Measurements from ENCODE around the gene CYP3A4.
"Not testable (repeated sequence)": the region's sequence is repeated elsewhere in the genome, so short reads cannot be mapped to it uniquely, and the experiment has no call there.

The CYP3A4 gene

GRCh38 chr7:99820408-99821027, 36.5 kb upstream of the CYP3A4 start:
- H3K36me3 ChIP-seq (ENCODE audit: insufficient read depth, low read length) = no peaks in the 10 kb centered on the region
- no peak overlapping the region for H3K4me3 ChIP-seq (ENCODE audit: low read length)
- H3K9ac ChIP-seq (ENCODE audit: low read depth, low read length) = no peak overlapping the region
- H3K4me1 ChIP-seq (ENCODE audit: insufficient read depth, low read length) = no peaks in the 10 kb centered on the region
- H3K27me3 ChIP-seq (ENCODE audit: insufficient read depth, low read length) = no peaks in the 10 kb centered on the region
- WGBS = 93% methylated on average over 2 of the region's 2 CpGs
- no peak overlapping the region for H3K27ac ChIP-seq (ENCODE audit: low read depth, low read length)
- H3K9me3 ChIP-seq (ENCODE audit: insufficient read depth, low read depth, low read length) = peaks cover 4% of the 10 kb centered on the region; the same call in 1 of the 2 replicates

- no peak overlapping the region for H3K9ac ChIP-seq (ENCODE audit: low read depth, low read length)
- H3K4me3 ChIP-seq (ENCODE audit: low read length) = no peak overlapping the region
- no peaks in the 10 kb centered on the region for H3K36me3 ChIP-seq (ENCODE audit: insufficient read depth, low read length)
- H3K9me3 ChIP-seq (ENCODE audit: insufficient read depth, low read depth, low read length) = peaks cover 12% of the 10 kb centered on the region; the same call in 1 of the 2 replicates
- WGBS = 98% methylated on average over 5 of the region's 5 CpGs
- H3K27me3 ChIP-seq (ENCODE audit: insufficient read depth, low read length) = no peaks in the 10 kb centered on the region
- no peaks in the 10 kb centered on the region for H3K4me1 ChIP-seq (ENCODE audit: insufficient read depth, low read length)
- H3K27ac ChIP-seq (ENCODE audit: low read depth, low read length) = no peak overlapping the region
These were observed 24.8 kb upstream of the CYP3A4 start for GRCh38 chr7:99808766-99809165.

GRCh38 chr7:99806839-99807478, 23.0 kb upstream of the CYP3A4 start:
- Histone ChIP-seq H3K27ac (ENCODE audit: low read depth, low read length) (no peak overlapping the region), H3K9me3 (ENCODE audit: insufficient read depth, low read depth, low read length) (peaks cover 17% of the 10 kb centered on the region), H3K4me1 (ENCODE audit: insufficient read depth, low read length) (no peaks in the 10 kb centered on the region), H3K9ac (ENCODE audit: low read depth, low read length) (no peak overlapping the region), H3K4me3 (ENCODE audit: low read length) (no peak overlapping the region), H3K36me3 (ENCODE audit: insufficient read depth, low read length) (no peaks in the 10 kb centered on the region), H3K27me3 (ENCODE audit: insufficient read depth, low read length) (no peaks in the 10 kb centered on the region)
- WGBS = 98% methylated on average over 3 of the region's 3 CpGs

- no peaks in the 10 kb centered on the region for H3K36me3 ChIP-seq (ENCODE audit: insufficient read depth, low read length)
- no peak overlapping the region for H3K4me3 ChIP-seq (ENCODE audit: low read length)
- H3K9me3 ChIP-seq (ENCODE audit: insufficient read depth, low read depth, low read length) = peaks cover 17% of the 10 kb centered on the region
- no peak overlapping the region for H3K9ac ChIP-seq (ENCODE audit: low read depth, low read length)
- H3K4me1 ChIP-seq (ENCODE audit: insufficient read depth, low read length) = no peaks in the 10 kb centered on the region
- no peaks in the 10 kb centered on the region for H3K27me3 ChIP-seq (ENCODE audit: insufficient read depth, low read length)
- no peak overlapping the region for H3K27ac ChIP-seq (ENCODE audit: low read depth, low read length)
- 100% methylated on average over 1 of the region's 2 CpGs for WGBS
These were observed 21.7 kb upstream of the CYP3A4 start for GRCh38 chr7:99805641-99806040.

GRCh38 chr7:99803118-99803517, 19.1 kb upstream of the CYP3A4 start:
- not testable (repeated sequence) for H3K4me3 ChIP-seq (ENCODE audit: low read length); H3K9ac ChIP-seq (ENCODE audit: low read depth, low read length); H3K4me1 ChIP-seq (ENCODE audit: insufficient read depth, low read length); H3K27me3 ChIP-seq (ENCODE audit: insufficient read depth, low read length); H3K27ac ChIP-seq (ENCODE audit: low read depth, low read length); H3K36me3 ChIP-seq (ENCODE audit: insufficient read depth, low read length)
- 89% methylated on average over 6 of the region's 6 CpGs for WGBS
- H3K9me3 ChIP-seq (ENCODE audit: insufficient read depth, low read depth, low read length) = peaks cover 17% of the 10 kb centered on the region

- not testable (repeated sequence) for H3K27me3 ChIP-seq (ENCODE audit: insufficient read depth, low read length); H3K4me1 ChIP-seq (ENCODE audit: insufficient read depth, low read length); H3K36me3 ChIP-seq (ENCODE audit: insufficient read depth, low read length); H3K27ac ChIP-seq (ENCODE audit: low read depth, low read length); H3K4me3 ChIP-seq (ENCODE audit: low read length); H3K9ac ChIP-seq (ENCODE audit: low read depth, low read length)
- 100% methylated on average over 2 of the region's 3 CpGs for WGBS
- H3K9me3 ChIP-seq (ENCODE audit: insufficient read depth, low read depth, low read length) = peaks cover 17% of the 10 kb centered on the region
These were observed 17.4 kb upstream of the CYP3A4 start for GRCh38 chr7:99801407-99801806.

GRCh38 chr7:99798972-99799371, 15.0 kb upstream of the CYP3A4 start:
- Histone ChIP-seq H3K9ac (ENCODE audit: low read depth, low read length) (no peak overlapping the region), H3K4me1 (ENCODE audit: insufficient read depth, low read length) (no peaks in the 10 kb centered on the region), H3K27ac (ENCODE audit: low read depth, low read length) (no peak overlapping the region), H3K4me3 (ENCODE audit: low read length) (no peak overlapping the region), H3K27me3 (ENCODE audit: insufficient read depth, low read length) (no peaks in the 10 kb centered on the region), H3K9me3 (ENCODE audit: insufficient read depth, low read depth, low read length) (peaks cover 5% of the 10 kb centered on the region), H3K36me3 (ENCODE audit: insufficient read depth, low read length) (no peaks in the 10 kb centered on the region)
- WGBS = 100% methylated on average over 2 of the region's 2 CpGs

GRCh38 chr7:99795864-99796263, 11.9 kb upstream of the CYP3A4 start:
- H3K4me1 ChIP-seq (ENCODE audit: insufficient read depth, low read length); H3K27me3 ChIP-seq (ENCODE audit: insufficient read depth, low read length); H3K9me3 ChIP-seq (ENCODE audit: insufficient read depth, low read depth, low read length); H3K36me3 ChIP-seq (ENCODE audit: insufficient read depth, low read length); H3K4me3 ChIP-seq (ENCODE audit: low read length); H3K9ac ChIP-seq (ENCODE audit: low read depth, low read length); H3K27ac ChIP-seq (ENCODE audit: low read depth, low read length): not testable (repeated sequence)
- 95% methylated on average over 2 of the region's 2 CpGs for WGBS

GRCh38 chr7:99794585-99795502, 10.9 kb upstream of the CYP3A4 start:
- Histone ChIP-seq H3K27me3 (ENCODE audit: insufficient read depth, low read length) (no peaks in the 10 kb centered on the region), H3K9ac (ENCODE audit: low read depth, low read length) (no peak overlapping the region), H3K4me3 (ENCODE audit: low read length) (no peak overlapping the region), H3K36me3 (ENCODE audit: insufficient read depth, low read length) (no peaks in the 10 kb centered on the region), H3K4me1 (ENCODE audit: insufficient read depth, low read length) (no peaks in the 10 kb centered on the region), H3K9me3 (ENCODE audit: insufficient read depth, low read depth, low read length) (no peaks in the 10 kb centered on the region), H3K27ac (ENCODE audit: low read depth, low read length) (no peak overlapping the region)
- 90% methylated on average over 12 of the region's 12 CpGs for WGBS

GRCh38 chr7:99793443-99793842, 9.5 kb upstream of the CYP3A4 start:
- H3K4me3 ChIP-seq (ENCODE audit: low read length) = no peak overlapping the region
- H3K27ac ChIP-seq (ENCODE audit: low read depth, low read length) = no peak overlapping the region
- no peak overlapping the region for H3K9ac ChIP-seq (ENCODE audit: low read depth, low read length)
- no peaks in the 10 kb centered on the region for H3K4me1 ChIP-seq (ENCODE audit: insufficient read depth, low read length)
- 95% methylated on average over 5 of the region's 5 CpGs for WGBS
- H3K27me3 ChIP-seq (ENCODE audit: insufficient read depth, low read length) = no peaks in the 10 kb centered on the region
- no peaks in the 10 kb centered on the region for H3K9me3 ChIP-seq (ENCODE audit: insufficient read depth, low read depth, low read length)
- H3K36me3 ChIP-seq (ENCODE audit: insufficient read depth, low read length) = no peaks in the 10 kb centered on the region

- H3K9me3 ChIP-seq (ENCODE audit: insufficient read depth, low read depth, low read length) = no peaks in the 10 kb centered on the region
- no peaks in the 10 kb centered on the region for H3K36me3 ChIP-seq (ENCODE audit: insufficient read depth, low read length)
- 95% methylated on average over 4 of the region's 4 CpGs for WGBS
- H3K9ac ChIP-seq (ENCODE audit: low read depth, low read length) = no peak overlapping the region
- no peaks in the 10 kb centered on the region for H3K4me1 ChIP-seq (ENCODE audit: insufficient read depth, low read length)
- no peak overlapping the region for H3K27ac ChIP-seq (ENCODE audit: low read depth, low read length)
- H3K27me3 ChIP-seq (ENCODE audit: insufficient read depth, low read length) = no peaks in the 10 kb centered on the region
- no peak overlapping the region for H3K4me3 ChIP-seq (ENCODE audit: low read length)
These were observed 9.0 kb upstream of the CYP3A4 start for GRCh38 chr7:99792967-99793366.

Measured in HUES64 (cell line).